ENCODE measurements around the gene SLC37A3. TPM values are rescaled to one million over a fixed set of nuclear protein-coding genes. Genes with fewer than 3 reads are reported as not detected.

Gene SLC37A3
- total and polyA plus RNA-seq, 2 experiments from 2014 or later: 44.9 to 64.5 TPM

DNA sequence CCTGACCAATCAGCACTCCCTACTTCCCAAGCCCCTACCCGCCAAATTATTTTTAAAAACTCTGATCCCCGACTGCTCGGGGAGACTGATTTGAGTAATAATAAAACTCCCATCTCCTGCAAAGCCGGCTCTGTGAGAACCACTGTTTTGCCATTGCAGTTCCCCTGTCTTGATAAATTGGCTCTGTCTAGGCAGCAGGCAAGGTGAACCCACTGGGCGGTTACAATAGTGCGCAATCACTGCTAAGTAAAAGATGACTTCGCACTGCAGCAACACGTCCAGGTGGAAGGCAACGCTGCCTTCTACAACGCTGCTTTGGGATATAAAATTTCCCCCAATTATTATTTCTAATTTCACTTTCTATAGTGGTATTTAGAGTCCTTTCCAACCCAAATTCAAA is 8.9 kb downstream of the SLC37A3 start:
- Histone ChIP-seq H3K9me2 (replicated peaks; ENCODE audit: insufficient read depth) (no peaks in the 10 kb centered on the region), H3K4me1 (ENCODE audit: insufficient read depth) (no peaks in the 10 kb centered on the region), H3K36me3 (replicated peaks; ENCODE audit: insufficient read depth, low read depth) (no peaks in the 10 kb centered on the region), H3K9me3 (ENCODE audit: low read depth) (no peaks in the 10 kb centered on the region), H2AFZ (no peak overlapping the region), H4K20me1 (ENCODE audit: insufficient read depth, poor library complexity, severe bottlenecking) (peaks cover 63% of the 10 kb centered on the region), H3K4me2 (no peak overlapping the region), H3K27ac (no peak overlapping the region), H3K79me2 (peaks cover 92% of the 10 kb centered on the region), H3K27me3 (no peaks in the 10 kb centered on the region), H3K4me3 (no peak overlapping the region)
- 91% methylated on average over 10 of the region's 10 CpGs for WGBS (ENCODE audit: low lambda C conversion rate, missing lambda C conversion rate)
- no peak for DNase-seq (ENCODE audit: low spot score)
- no peak for TF ChIP-seq EZH2phosphoT487 (IDR thresholded peaks at IDR 0.05; ENCODE audit: low read depth, severe bottlenecking, unreplicated experiment)
- TF ChIP-seq, protein P1, sequence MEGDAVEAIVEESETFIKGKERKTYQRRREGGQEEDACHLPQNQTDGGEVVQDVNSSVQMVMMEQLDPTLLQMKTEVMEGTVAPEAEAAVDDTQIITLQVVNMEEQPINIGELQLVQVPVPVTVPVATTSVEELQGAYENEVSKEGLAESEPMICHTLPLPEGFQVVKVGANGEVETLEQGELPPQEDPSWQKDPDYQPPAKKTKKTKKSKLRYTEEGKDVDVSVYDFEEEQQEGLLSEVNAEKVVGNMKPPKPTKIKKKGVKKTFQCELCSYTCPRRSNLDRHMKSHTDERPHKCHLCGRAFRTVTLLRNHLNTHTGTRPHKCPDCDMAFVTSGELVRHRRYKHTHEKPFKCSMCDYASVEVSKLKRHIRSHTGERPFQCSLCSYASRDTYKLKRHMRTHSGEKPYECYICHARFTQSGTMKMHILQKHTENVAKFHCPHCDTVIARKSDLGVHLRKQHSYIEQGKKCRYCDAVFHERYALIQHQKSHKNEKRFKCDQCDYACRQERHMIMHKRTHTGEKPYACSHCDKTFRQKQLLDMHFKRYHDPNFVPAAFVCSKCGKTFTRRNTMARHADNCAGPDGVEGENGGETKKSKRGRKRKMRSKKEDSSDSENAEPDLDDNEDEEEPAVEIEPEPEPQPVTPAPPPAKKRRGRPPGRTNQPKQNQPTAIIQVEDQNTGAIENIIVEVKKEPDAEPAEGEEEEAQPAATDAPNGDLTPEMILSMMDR (IDR thresholded peaks at IDR 0.05; ENCODE audit: poor library complexity): no peak
- TF ChIP-seq EZH2 (IDR thresholded peaks at IDR 0.05; ENCODE audit: borderline replicate concordance): no peak

DNA sequence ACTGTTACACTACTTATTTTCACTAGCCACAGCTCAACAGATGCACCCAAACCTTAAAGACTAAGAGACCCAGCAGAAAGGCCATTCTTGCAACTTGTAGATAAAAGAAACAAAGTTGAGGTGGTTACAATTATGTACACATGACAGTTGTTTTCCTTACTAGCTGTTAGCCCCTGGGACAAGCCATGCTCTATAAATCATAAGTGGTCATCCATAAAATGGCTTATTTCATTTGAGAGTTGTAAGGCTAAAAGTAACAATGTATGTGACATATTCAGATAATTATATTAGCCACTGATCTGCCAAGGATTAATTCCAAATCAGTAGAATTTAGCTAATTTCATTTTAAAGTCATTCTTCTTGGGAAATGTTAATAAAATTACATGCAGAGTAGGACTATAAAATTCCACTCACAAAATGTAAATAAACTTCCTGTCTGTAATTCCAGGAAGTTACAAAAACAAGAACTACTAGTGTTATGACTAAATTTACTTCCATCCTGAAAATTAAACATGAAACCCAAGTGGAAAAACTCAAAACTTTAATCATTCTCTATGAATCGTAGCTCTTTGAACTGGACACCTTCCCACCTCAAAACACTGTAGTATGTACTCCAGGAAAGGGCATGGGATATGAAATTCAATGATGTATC is 13.3 kb downstream of the SLC37A3 start:
- H3K36me3 ChIP-seq (replicated peaks; ENCODE audit: insufficient read depth, low read depth): no peaks in the 10 kb centered on the region
- no peak overlapping the region for H3K27ac ChIP-seq
- 85% methylated on average over 1 of the region's 1 CpG for WGBS (ENCODE audit: low lambda C conversion rate, missing lambda C conversion rate)
- H4K20me1 ChIP-seq (ENCODE audit: insufficient read depth, poor library complexity, severe bottlenecking): peaks cover 24% of the 10 kb centered on the region
- peaks cover 61% of the 10 kb centered on the region for H3K79me2 ChIP-seq
- H3K9me3 ChIP-seq (ENCODE audit: low read depth): no peaks in the 10 kb centered on the region
- DNase-seq (ENCODE audit: low spot score): no peak
- H3K9me2 ChIP-seq (replicated peaks; ENCODE audit: insufficient read depth): no peaks in the 10 kb centered on the region
- H2AFZ ChIP-seq: no peak overlapping the region
- TF ChIP-seq, protein P1 (IDR thresholded peaks at IDR 0.05; ENCODE audit: poor library complexity): no peak
- no peak for TF ChIP-seq EZH2phosphoT487 (IDR thresholded peaks at IDR 0.05; ENCODE audit: low read depth, severe bottlenecking, unreplicated experiment)
- no peak for TF ChIP-seq EZH2 (IDR thresholded peaks at IDR 0.05; ENCODE audit: borderline replicate concordance)
- H3K27me3 ChIP-seq: no peaks in the 10 kb centered on the region
- no peak overlapping the region for H3K4me2 ChIP-seq
- no peak overlapping the region for H3K4me3 ChIP-seq
- no peaks in the 10 kb centered on the region for H3K4me1 ChIP-seq (ENCODE audit: insufficient read depth)

DNA sequence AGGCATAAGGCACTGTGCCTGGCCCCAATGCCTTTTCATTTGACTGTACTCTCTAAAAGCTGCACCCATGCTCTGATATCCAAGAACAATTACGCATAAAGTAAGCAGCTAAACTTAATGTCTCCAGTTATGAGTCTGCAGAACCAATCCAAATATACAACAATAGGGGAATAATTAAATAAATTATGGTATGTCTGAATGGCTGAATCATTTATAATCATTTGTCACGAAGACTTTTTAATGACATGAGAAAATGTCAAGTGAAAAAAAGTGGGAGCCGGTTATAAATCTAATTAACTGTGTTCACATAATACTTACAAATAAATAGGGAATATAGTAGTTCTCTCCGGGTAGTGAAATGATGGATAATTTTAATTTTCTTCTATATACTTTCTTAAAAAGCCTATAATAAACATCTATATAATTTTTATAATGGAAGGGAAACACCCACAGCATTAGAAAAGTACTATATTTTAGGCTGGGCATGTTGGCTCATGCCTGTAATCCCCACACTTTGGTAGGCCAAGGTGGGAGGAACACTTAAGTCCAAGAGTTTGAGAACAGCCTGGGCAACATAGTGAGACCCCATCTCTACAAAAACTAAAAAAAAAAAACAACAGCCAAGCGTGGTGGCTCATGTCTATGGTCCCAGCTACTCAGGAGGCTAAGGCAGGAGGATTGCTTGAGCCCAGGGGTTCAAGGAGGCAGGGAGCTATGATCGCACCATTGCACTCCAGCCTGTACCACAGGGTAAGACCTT is 14.2 kb downstream of the SLC37A3 start:
- TF ChIP-seq EZH2phosphoT487 (IDR thresholded peaks at IDR 0.05; ENCODE audit: low read depth, severe bottlenecking, unreplicated experiment) (no peak), EZH2 (IDR thresholded peaks at IDR 0.05; ENCODE audit: borderline replicate concordance) (no peak)
- TF ChIP-seq, protein P1 (IDR thresholded peaks at IDR 0.05; ENCODE audit: poor library complexity): no peak
- Histone ChIP-seq H3K4me2 (no peak overlapping the region), H3K9me2 (replicated peaks; ENCODE audit: insufficient read depth) (no peaks in the 10 kb centered on the region), H2AFZ (no peak overlapping the region), H3K36me3 (replicated peaks; ENCODE audit: insufficient read depth, low read depth) (no peaks in the 10 kb centered on the region), H3K27ac (no peak overlapping the region), H3K9me3 (ENCODE audit: low read depth) (no peaks in the 10 kb centered on the region), H3K27me3 (no peaks in the 10 kb centered on the region), H4K20me1 (ENCODE audit: insufficient read depth, poor library complexity, severe bottlenecking) (peaks cover 21% of the 10 kb centered on the region), H3K4me3 (no peak overlapping the region), H3K79me2 (peaks cover 52% of the 10 kb centered on the region), H3K4me1 (ENCODE audit: insufficient read depth) (no peaks in the 10 kb centered on the region)
- DNase-seq (ENCODE audit: low spot score): no peak
- 97% methylated on average over 6 of the region's 6 CpGs for WGBS (ENCODE audit: low lambda C conversion rate, missing lambda C conversion rate)
